GM18951 (cell line): ENCODE data around the gene CDKN3.

ENCODE experiments used
- POLR2A ChIP-seq: IDR thresholded peaks from 4 replicates; pipeline ENCODE4 v1.6.1; 2011; ENCODE audit warnings: mild to moderate bottlenecking; ENCODE audit not compliant: insufficient read length, insufficient read depth; ENCODE audit errors: extremely low read depth
- in situ Hi-C: fragments of 300-500 bp; cut with MboI; formaldehyde crosslinking; loops from one replicate; pipeline ENCODE4 v1.12.0; 2022; ENCODE audit warnings: low sequenced_read_pairs, mixed read lengths, inconsistent platforms; ENCODE audit not compliant: unreplicated experiment

CDKN3 gene

GRCh38 chr14:54462048-54462447 is 65.2 kb downstream of the CDKN3 start:
- TF ChIP-seq POLR2A, result no peak
- in situ Hi-C loops, result no loop called here

- in situ Hi-C loops, result no loop called here
- TF ChIP-seq POLR2A, result no peak
These were observed 68.8 kb downstream of the CDKN3 start for GRCh38 chr14:54465654-54466053.

- no peak for TF ChIP-seq POLR2A
- in situ Hi-C loops, result no loop called here
These were observed 70.5 kb downstream of the CDKN3 start for GRCh38 chr14:54467280-54467679.
